Suprapubic skin (tissue), 4 donors: ENCODE results near the gene TIGD3. TPM values are rescaled to one million over a fixed set of nuclear protein-coding genes. Genes with fewer than 3 reads are reported as not detected.
"Not testable (repeated sequence)": the region's sequence is repeated elsewhere in the genome, so short reads cannot be mapped to it uniquely, and the experiment has no call there.

Source experiments
- DNase-seq, 2 donors: peaks; one replicate each; pipeline ENCODE4 v3.0.0-alpha.2; 2019; ENCODE audit warnings: low spot score in 2 of 2
- H3K27ac ChIP-seq: fragments of 200-600 bp; sonication (generic); one replicate; pipeline ENCODE4 v1.5.1; 2019
- H3K27me3 ChIP-seq: fragments of 200-600 bp; sonication (generic); one replicate; pipeline ENCODE4 v1.5.1; 2019
- H3K36me3 ChIP-seq: fragments of 200-600 bp; sonication (generic); one replicate; pipeline ENCODE4 v1.5.1; 2019
- H3K4me1 ChIP-seq: fragments of 200-600 bp; sonication (generic); one replicate; pipeline ENCODE4 v1.5.1; 2019
- H3K4me3 ChIP-seq: fragments of 200-600 bp; sonication (generic); one replicate; pipeline ENCODE4 v1.5.1; 2019; ENCODE audit warnings: mild to moderate bottlenecking
- H3K9me3 ChIP-seq: fragments of 200-600 bp; sonication (generic); one replicate; pipeline ENCODE4 v1.5.1; 2019
- EP300 ChIP-seq: sonication (generic); formaldehyde crosslinking; IDR thresholded peaks from one replicate; pipeline ENCODE4 v1.6.1; 2017; ENCODE audit warnings: antibody characterized with exemption
- POLR2A ChIP-seq, 2 donors: fragments of 450-650 bp; IDR thresholded peaks; one replicate each; pipeline ENCODE4 v1.6.1; 2017; ENCODE audit warnings: antibody characterized with exemption in 2 of 2, mild to moderate bottlenecking in 2 of 2, moderate library complexity in 2 of 2
- POLR2AphosphoS5 ChIP-seq, 3 donors: sonication (generic); formaldehyde crosslinking; IDR thresholded peaks; one replicate each; pipeline ENCODE4 v1.6.1; 2017; ENCODE audit warnings: antibody characterized with exemption in 3 of 3
- WGBS: methylation state at CpG from one replicate; pipeline ENCODE4 v1.1.5; 2018; 5-methylcytosine and 5-hydroxymethylcytosine counted together
- total RNA-seq, 4 donors: library from RNA; depleted of rRNA; stranded (reverse); fragments of >200 nt; gene quantifications; one replicate each; pipeline ENCODE4 v1.1.0, GENCODE V29; 2016
- TF ChIP-seq, protein P1 (sequence below), 2 donors: fragments of 200-600 bp in 1 of 2; fragments of 450-650 bp in 1 of 2; sonication (generic) in 1 of 2; IDR thresholded peaks; one replicate each; pipeline ENCODE4 v1.5.1; 2016 to 2019; ENCODE audit warnings: antibody characterized with exemption in 2 of 2, mild to moderate bottlenecking in 1 of 2, moderate library complexity in 1 of 2

The TIGD3 gene
- total RNA-seq, 4 donors from 2014 or later: 0.32 to 0.76 (median 0.64) TPM; not detected in 1

GRCh38 chr11:65329478-65329877 lies 25.1 kb upstream of the TIGD3 start:
- Histone ChIP-seq H3K4me3 (peak overlapping the region; percentile 7), H3K27me3 (no peaks in the 10 kb centered on the region), H3K9me3 (no peaks in the 10 kb centered on the region), H3K27ac (no peak overlapping the region), H3K36me3 (no peaks in the 10 kb centered on the region), H3K4me1 (peaks cover 14% of the 10 kb centered on the region)
- no peak for DNase-seq
- 25% methylated on average over 2 of the region's 2 CpGs for WGBS
- TF ChIP-seq, protein P1, sequence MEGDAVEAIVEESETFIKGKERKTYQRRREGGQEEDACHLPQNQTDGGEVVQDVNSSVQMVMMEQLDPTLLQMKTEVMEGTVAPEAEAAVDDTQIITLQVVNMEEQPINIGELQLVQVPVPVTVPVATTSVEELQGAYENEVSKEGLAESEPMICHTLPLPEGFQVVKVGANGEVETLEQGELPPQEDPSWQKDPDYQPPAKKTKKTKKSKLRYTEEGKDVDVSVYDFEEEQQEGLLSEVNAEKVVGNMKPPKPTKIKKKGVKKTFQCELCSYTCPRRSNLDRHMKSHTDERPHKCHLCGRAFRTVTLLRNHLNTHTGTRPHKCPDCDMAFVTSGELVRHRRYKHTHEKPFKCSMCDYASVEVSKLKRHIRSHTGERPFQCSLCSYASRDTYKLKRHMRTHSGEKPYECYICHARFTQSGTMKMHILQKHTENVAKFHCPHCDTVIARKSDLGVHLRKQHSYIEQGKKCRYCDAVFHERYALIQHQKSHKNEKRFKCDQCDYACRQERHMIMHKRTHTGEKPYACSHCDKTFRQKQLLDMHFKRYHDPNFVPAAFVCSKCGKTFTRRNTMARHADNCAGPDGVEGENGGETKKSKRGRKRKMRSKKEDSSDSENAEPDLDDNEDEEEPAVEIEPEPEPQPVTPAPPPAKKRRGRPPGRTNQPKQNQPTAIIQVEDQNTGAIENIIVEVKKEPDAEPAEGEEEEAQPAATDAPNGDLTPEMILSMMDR (IDR thresholded peaks at IDR 0.05): no peak
- TF ChIP-seq POLR2A (IDR thresholded peaks at IDR 0.05) (no peak), POLR2AphosphoS5 (IDR thresholded peaks at IDR 0.05) (no peak), EP300 (no peak)

- H3K36me3 ChIP-seq: no peaks in the 10 kb centered on the region
- TF ChIP-seq, protein P1 (IDR thresholded peaks at IDR 0.05): peak; percentile 63 to 71
- TF ChIP-seq POLR2A (IDR thresholded peaks at IDR 0.05) (no peak), EP300 (no peak), POLR2AphosphoS5 (IDR thresholded peaks at IDR 0.05) (peak in 1 of 3 donors; percentile 45)
- DNase-seq: peak; percentile 93 to 96
- peaks cover 19% of the 10 kb centered on the region for H3K4me1 ChIP-seq
- H3K27ac ChIP-seq: no peak overlapping the region
- H3K4me3 ChIP-seq: peak overlapping the region; percentile 7
- 5% methylated on average over 13 of the region's 13 CpGs for WGBS
- no peaks in the 10 kb centered on the region for H3K27me3 ChIP-seq
- no peaks in the 10 kb centered on the region for H3K9me3 ChIP-seq
These were observed 24.6 kb upstream of the TIGD3 start for GRCh38 chr11:65329944-65330403.

DNA sequence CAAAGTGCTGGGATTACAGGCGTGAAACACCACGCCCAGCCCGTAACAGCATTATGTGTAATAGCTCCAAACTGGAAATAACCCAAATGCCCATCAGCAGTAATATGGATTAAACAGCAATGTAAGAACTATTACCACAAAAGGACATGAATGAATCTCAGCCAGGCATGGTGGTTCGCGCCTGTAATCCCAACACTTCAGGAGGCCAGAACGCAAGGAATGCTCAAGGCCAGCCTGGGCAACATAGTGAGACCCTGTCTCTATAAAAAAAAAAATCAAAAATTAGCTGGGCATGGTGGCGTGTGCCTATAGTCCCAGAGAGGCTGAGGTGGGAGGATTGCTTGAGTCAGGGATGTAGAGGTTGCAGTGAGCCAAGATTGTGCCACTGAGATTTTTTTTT lies 24.0 kb upstream of the TIGD3 start:
- TF ChIP-seq POLR2A (IDR thresholded peaks at IDR 0.05) (no peak), POLR2AphosphoS5 (IDR thresholded peaks at IDR 0.05) (no peak), EP300 (no peak)
- TF ChIP-seq, protein P1 (IDR thresholded peaks at IDR 0.05): no peak
- Histone ChIP-seq H3K27me3 (no peaks in the 10 kb centered on the region), H3K27ac (no peak overlapping the region), H3K36me3 (no peaks in the 10 kb centered on the region), H3K4me3 (no peak overlapping the region), H3K9me3 (no peaks in the 10 kb centered on the region), H3K4me1 (peaks cover 25% of the 10 kb centered on the region)
- no peak for DNase-seq
- 56% methylated on average over 7 of the region's 7 CpGs for whole genome bisulfite sequencing

DNA sequence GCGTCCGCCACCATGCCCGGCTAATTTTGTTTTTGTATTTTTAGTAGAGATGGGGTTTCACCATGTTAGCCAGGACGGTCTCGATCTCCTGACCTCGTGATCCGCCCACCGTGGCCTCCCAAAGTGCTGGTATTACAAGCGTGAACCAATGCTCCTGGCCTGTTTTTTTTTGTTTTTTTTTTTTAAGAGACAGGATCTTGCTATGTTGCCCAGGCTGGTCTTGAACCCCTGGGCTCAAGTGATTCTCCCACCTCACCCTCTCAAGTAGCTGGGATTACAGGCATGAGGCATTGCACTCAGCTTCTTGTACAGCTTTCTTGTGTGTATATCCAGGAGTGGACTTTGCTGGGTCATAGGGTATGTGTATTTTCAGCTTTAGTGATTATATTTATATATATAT lies 22.0 kb upstream of the TIGD3 start:
- not testable (repeated sequence) for H3K9me3 ChIP-seq, H3K36me3 ChIP-seq, H3K27ac ChIP-seq, DNase-seq, H3K27me3 ChIP-seq, H3K4me3 ChIP-seq
- H3K4me1 ChIP-seq: peaks cover 32% of the 10 kb centered on the region
- 92% methylated on average over 9 of the region's 9 CpGs for WGBS

DNA sequence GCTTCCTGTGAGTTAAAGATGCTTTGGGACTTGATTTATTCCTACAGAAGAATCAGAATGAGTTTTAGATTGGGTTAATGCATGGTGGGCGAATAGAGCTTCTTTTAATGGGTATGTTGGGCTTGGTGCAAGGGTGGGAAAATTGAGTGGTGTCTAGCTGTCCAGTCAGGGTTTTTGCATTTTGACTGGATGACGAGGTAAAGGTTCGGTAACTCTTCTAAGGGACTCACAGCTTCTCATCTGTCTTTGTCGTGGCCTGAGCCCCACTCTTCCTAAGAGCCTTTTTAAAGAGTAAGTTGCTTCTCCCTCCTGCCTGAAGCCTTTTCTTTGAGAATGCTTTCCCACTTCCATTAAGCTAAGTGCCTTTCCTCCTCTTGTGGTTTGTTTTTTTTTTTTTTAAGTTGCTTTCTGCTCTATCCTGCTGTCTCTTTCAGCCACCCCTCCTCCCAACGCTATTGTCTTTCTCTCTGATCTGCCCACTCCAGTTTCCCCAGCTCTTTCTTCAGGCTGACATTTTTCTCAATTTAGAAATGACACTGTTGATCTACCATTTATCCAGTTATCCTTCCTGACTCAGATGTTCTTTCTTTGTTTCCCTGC lies 19.8 kb upstream of the TIGD3 start:
- TF ChIP-seq, protein P1 (IDR thresholded peaks at IDR 0.05): no peak
- TF ChIP-seq POLR2A (IDR thresholded peaks at IDR 0.05) (no peak), POLR2AphosphoS5 (IDR thresholded peaks at IDR 0.05) (no peak), EP300 (no peak)
- Histone ChIP-seq H3K36me3 (peaks cover 9% of the 10 kb centered on the region), H3K27ac (no peak overlapping the region), H3K9me3 (no peaks in the 10 kb centered on the region), H3K4me3 (peak overlapping the region; percentile 93), H3K4me1 (peaks cover 26% of the 10 kb centered on the region), H3K27me3 (no peaks in the 10 kb centered on the region)
- DNase-seq: no peak
- WGBS: 25% methylated on average over 5 of the region's 5 CpGs

DNA sequence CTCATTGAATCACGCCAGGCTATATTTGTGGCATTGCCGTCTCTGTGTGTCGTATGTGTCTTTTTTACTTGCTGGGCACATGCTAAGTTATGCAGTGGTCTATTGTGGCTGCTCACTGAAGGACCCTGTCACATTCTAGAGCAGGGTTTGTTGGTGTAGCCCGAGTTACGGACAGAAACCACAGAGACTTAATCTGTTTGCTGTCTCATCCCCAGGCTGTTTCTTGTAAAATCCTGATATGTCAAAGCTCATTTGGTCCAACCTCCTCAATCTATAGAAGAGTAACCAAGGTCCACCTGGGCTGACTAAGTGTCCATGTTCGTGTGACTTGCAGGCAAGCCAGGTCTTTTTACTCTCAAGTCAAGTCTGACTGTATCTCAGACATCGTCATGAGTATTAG lies 15.9 kb upstream of the TIGD3 start:
- Histone ChIP-seq H3K36me3 (peaks cover 47% of the 10 kb centered on the region), H3K4me3 (no peak overlapping the region), H3K4me1 (peaks cover 24% of the 10 kb centered on the region), H3K27me3 (no peaks in the 10 kb centered on the region), H3K9me3 (no peaks in the 10 kb centered on the region), H3K27ac (no peak overlapping the region)
- no peak for DNase-seq
- TF ChIP-seq POLR2A (IDR thresholded peaks at IDR 0.05): no peak
- no peak for TF ChIP-seq POLR2AphosphoS5 (IDR thresholded peaks at IDR 0.05)
- no peak for TF ChIP-seq EP300
- TF ChIP-seq, protein P1 (IDR thresholded peaks at IDR 0.05): no peak
- 84% methylated on average over 7 of the region's 7 CpGs for WGBS
